Activated CD8-positive, alpha-beta T cell treated with anti-CD3 and anti-CD28 coated beads for 36 hours (primary cell): ENCODE data around the gene KMT2E. TPM values are rescaled to one million over a fixed set of nuclear protein-coding genes. Genes with fewer than 3 reads are reported as not detected.

ENCODE experiments used
- ATAC-seq: fragments of 200-7000 bp; cut with Tn5 transposase; one replicate; pipeline ENCODE4 v1.10.0; 2021; ENCODE audit warnings: mild to moderate bottlenecking, moderate library complexity
- CTCF ChIA-PET: fragments of 350-600 bp; sonication (Branson Sonifier 250); formaldehyde crosslinking; loops from one replicate; lab custom pipeline; 2021; ENCODE audit warnings: antibody characterized with exemption; lab: Charles Lee
- POLR2A ChIA-PET: fragments of 350-600 bp; sonication (Branson Sonifier 250); formaldehyde crosslinking; loops from one replicate; lab custom pipeline; 2021; ENCODE audit warnings: antibody characterized with exemption; lab: Charles Lee
- DNase-seq: peaks from one replicate; pipeline ENCODE4 v3.0.0-alpha.2; 2020
- H3K27ac Mint-ChIP-seq: one replicate; pipeline ENCODE4 v1.8.0; 2021; ENCODE audit warnings: mild to moderate bottlenecking, mixed read lengths
- H3K27me3 Mint-ChIP-seq: one replicate; pipeline ENCODE4 v1.8.0; 2021; ENCODE audit warnings: mixed read lengths
- H3K36me3 Mint-ChIP-seq: one replicate; pipeline ENCODE4 v1.8.0; 2021; ENCODE audit warnings: low read depth, mixed read lengths
- H3K4me1 Mint-ChIP-seq: one replicate; pipeline ENCODE4 v1.8.0; 2021; ENCODE audit warnings: low read depth, mixed read lengths
- H3K4me3 Mint-ChIP-seq: one replicate; pipeline ENCODE4 v1.8.0; 2021; ENCODE audit warnings: mild to moderate bottlenecking, moderate library complexity, mixed read lengths
- H3K9me3 Mint-ChIP-seq: one replicate; pipeline ENCODE4 v1.8.0; 2021; ENCODE audit warnings: mixed read lengths
- CTCF ChIP-seq: fragments of 200-600 bp; IDR thresholded peaks from one replicate; pipeline ENCODE4 v1.8.0; 2022; ENCODE audit warnings: antibody characterized with exemption, mild to moderate bottlenecking
- intact Hi-C: fragments of 100-400 bp; cut with micrococcal nuclease; formaldehyde crosslinking; loops from one replicate; pipeline ENCODE4 v1.10.0; 2022
- total RNA-seq, 2 experiments: library from RNA; stranded (reverse); gene quantifications; one replicate each; pipeline ENCODE4 v1.2.3, GENCODE V29; 2021

Gene KMT2E
- total RNA-seq, 2 experiments from 2014 or later = 94.7 to 98.4 TPM

GRCh38 chr7:105006367-105007136, 7.5 kb upstream of the KMT2E start:
- DNase-seq = no peak
- Mint-ChIP-seq H3K9me3 (no peaks in the 10 kb centered on the region), H3K36me3 (peaks cover 68% of the 10 kb centered on the region), H3K27ac (peak overlapping the region; percentile 32), H3K4me3 (peak overlapping the region; percentile 9), H3K4me1 (peaks cover 61% of the 10 kb centered on the region), H3K27me3 (no peaks in the 10 kb centered on the region)
- no peak for TF ChIP-seq CTCF
- POLR2A ChIA-PET = interaction anchor here (1.2 to 4.1 kb wide), 5 partner anchors 9 to 66 kb away, joined by 3 to 44 read pairs (median 5); partner anchors contain the start of gene KMT2E
- peak; percentile 35 for ATAC-seq
- intact Hi-C loops = no loop called here
- CTCF ChIA-PET = interaction anchor here (0.6 to 14.7 kb wide), 6 partner anchors 8 to 83 kb away, joined by 3 to 210 read pairs (median 4); no protein-coding TSS in a partner anchor

GRCh38 chr7:105007298-105007697, 6.7 kb upstream of the KMT2E start:
- POLR2A ChIA-PET = interaction anchor here (1.2 to 4.1 kb wide), 5 partner anchors 9 to 66 kb away, joined by 3 to 44 read pairs (median 5); partner anchors contain the start of gene KMT2E
- Mint-ChIP-seq H3K27me3 (no peaks in the 10 kb centered on the region), H3K9me3 (no peaks in the 10 kb centered on the region), H3K27ac (peak overlapping the region; percentile 32), H3K4me1 (peaks cover 54% of the 10 kb centered on the region), H3K36me3 (peaks cover 71% of the 10 kb centered on the region), H3K4me3 (peak overlapping the region; percentile 9)
- intact Hi-C loops = no loop called here
- no peak for TF ChIP-seq CTCF
- no peak for DNase-seq
- CTCF ChIA-PET = interaction anchor here (0.6 to 14.7 kb wide), 4 partner anchors 9 to 84 kb away, joined by 3 to 210 read pairs (median 4); no protein-coding TSS in a partner anchor
- no peak for ATAC-seq

- ATAC-seq (no peak), DNase-seq (no peak)
- Mint-ChIP-seq H3K27ac (peak overlapping the region; percentile 100), H3K27me3 (no peaks in the 10 kb centered on the region), H3K9me3 (no peaks in the 10 kb centered on the region), H3K36me3 (peaks cover 76% of the 10 kb centered on the region), H3K4me3 (peak overlapping the region; percentile 100), H3K4me1 (peaks cover 32% of the 10 kb centered on the region)
- CTCF ChIA-PET = interaction anchor here (0.7 to 14.7 kb wide), 8 partner anchors 8 to 259 kb away, joined by 3 to 210 read pairs (median 3); no protein-coding TSS in a partner anchor
- TF ChIP-seq CTCF = no peak
- intact Hi-C loops = loop anchor here (2.0 kb wide), 2 partner anchors 27 to 65 kb away; no protein-coding TSS in a partner anchor
- POLR2A ChIA-PET = interaction anchor here (0.9 to 10.1 kb wide), 8 partner anchors 8 to 78 kb away, joined by 3 to 186 read pairs (median 4); no protein-coding TSS in a partner anchor
These were observed 4.1 kb upstream of the KMT2E start for GRCh38 chr7:105009667-105010503.

- peak overlapping the region; percentile 100 for H3K4me3 Mint-ChIP-seq
- H3K27ac Mint-ChIP-seq = peak overlapping the region; percentile 100
- CTCF ChIA-PET = interaction anchor here (0.7 to 14.7 kb wide), 9 partner anchors 9 to 258 kb away, joined by 3 to 210 read pairs (median 3); no protein-coding TSS in a partner anchor
- DNase-seq (no peak), ATAC-seq (no peak)
- no peaks in the 10 kb centered on the region for H3K27me3 Mint-ChIP-seq
- POLR2A ChIA-PET = interaction anchor here (0.6 to 10.1 kb wide), 10 partner anchors 9 to 1712 kb away, joined by 3 to 186 read pairs (median 7); no protein-coding TSS in a partner anchor
- peaks cover 79% of the 10 kb centered on the region for H3K36me3 Mint-ChIP-seq
- TF ChIP-seq CTCF = no peak
- intact Hi-C loops = loop anchor here (1.0 to 2.0 kb wide), 3 partner anchors 24 to 66 kb away; no protein-coding TSS in a partner anchor
- H3K4me1 Mint-ChIP-seq = peaks cover 27% of the 10 kb centered on the region
- H3K9me3 Mint-ChIP-seq = no peaks in the 10 kb centered on the region
These were observed 3.4 kb upstream of the KMT2E start for GRCh38 chr7:105010504-105011130.
